Hepatocyte (in vitro differentiated cells): ENCODE data around the gene CPA1.

Experiments used
- EZH2 ChIP-seq: fragments of 200-600 bp; sonication (generic); IDR thresholded peaks from 2 replicates; pipeline ENCODE4 v1.6.1; 2016; ENCODE audit warnings: antibody characterized with exemption, mild to moderate bottlenecking, borderline replicate concordance
- EZH2phosphoT487 ChIP-seq: fragments of 200-600 bp; sonication (generic); IDR thresholded peaks from one replicate; pipeline ENCODE4 v1.6.1; 2018; ENCODE audit warnings: antibody characterized with exemption, mild to moderate bottlenecking, low read depth, moderate library complexity; ENCODE audit not compliant: unreplicated experiment, severe bottlenecking
- TF ChIP-seq, protein P1 (sequence below): fragments of 200-600 bp; sonication (generic); IDR thresholded peaks from 2 replicates; pipeline ENCODE4 v1.5.1; 2016; ENCODE audit warnings: antibody characterized with exemption, mild to moderate bottlenecking; ENCODE audit not compliant: poor library complexity

DNA sequence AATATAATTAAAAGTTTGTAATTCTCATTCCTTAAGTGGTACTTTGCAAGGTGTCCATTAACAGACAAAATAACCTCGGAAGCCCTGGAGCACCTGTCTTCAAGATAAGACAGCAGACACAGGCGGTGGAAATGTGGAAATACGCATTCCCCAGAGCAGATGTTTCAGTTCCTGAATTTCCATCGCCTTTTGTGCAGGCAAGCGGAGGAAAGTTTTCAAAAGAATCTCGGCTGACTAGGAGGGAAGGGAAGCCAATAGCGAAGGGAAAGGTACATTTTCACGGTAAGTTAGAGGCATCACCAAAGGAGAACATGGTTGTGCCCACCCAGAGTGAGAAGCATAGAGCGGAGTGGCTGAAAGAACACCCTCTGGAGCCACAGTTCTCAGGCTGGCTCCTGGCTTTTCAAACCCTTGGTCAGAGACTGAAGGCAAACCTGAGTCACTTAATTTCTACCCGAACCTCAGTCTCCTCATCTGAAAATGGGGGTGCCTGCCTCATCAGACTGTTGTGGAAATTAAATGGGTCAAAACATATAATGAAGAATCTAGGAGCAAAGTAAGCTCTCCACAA, 13.6 kb downstream of the CPA1 start:
- TF ChIP-seq, protein P1, sequence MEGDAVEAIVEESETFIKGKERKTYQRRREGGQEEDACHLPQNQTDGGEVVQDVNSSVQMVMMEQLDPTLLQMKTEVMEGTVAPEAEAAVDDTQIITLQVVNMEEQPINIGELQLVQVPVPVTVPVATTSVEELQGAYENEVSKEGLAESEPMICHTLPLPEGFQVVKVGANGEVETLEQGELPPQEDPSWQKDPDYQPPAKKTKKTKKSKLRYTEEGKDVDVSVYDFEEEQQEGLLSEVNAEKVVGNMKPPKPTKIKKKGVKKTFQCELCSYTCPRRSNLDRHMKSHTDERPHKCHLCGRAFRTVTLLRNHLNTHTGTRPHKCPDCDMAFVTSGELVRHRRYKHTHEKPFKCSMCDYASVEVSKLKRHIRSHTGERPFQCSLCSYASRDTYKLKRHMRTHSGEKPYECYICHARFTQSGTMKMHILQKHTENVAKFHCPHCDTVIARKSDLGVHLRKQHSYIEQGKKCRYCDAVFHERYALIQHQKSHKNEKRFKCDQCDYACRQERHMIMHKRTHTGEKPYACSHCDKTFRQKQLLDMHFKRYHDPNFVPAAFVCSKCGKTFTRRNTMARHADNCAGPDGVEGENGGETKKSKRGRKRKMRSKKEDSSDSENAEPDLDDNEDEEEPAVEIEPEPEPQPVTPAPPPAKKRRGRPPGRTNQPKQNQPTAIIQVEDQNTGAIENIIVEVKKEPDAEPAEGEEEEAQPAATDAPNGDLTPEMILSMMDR = no peak
- TF ChIP-seq EZH2 = no peak
- no peak for TF ChIP-seq EZH2phosphoT487
